Lower leg skin (tissue), 3 donors: ENCODE results near the gene KEAP1.

Source experiments
- POLR2A ChIP-seq, 2 donors: fragments of 450-650 bp; IDR thresholded peaks; one replicate each; pipeline ENCODE4 v1.6.1; 2016 to 2017; ENCODE audit warnings: antibody characterized with exemption in 2 of 2, mild to moderate bottlenecking in 1 of 2, moderate library complexity in 1 of 2
- TF ChIP-seq, protein P1 (sequence below), 3 donors: fragments of 450-650 bp; IDR thresholded peaks; one replicate each; pipeline ENCODE4 v1.5.1; 2016; ENCODE audit warnings: antibody characterized with exemption in 3 of 3, mild to moderate bottlenecking in 3 of 3, moderate library complexity in 2 of 3

DNA sequence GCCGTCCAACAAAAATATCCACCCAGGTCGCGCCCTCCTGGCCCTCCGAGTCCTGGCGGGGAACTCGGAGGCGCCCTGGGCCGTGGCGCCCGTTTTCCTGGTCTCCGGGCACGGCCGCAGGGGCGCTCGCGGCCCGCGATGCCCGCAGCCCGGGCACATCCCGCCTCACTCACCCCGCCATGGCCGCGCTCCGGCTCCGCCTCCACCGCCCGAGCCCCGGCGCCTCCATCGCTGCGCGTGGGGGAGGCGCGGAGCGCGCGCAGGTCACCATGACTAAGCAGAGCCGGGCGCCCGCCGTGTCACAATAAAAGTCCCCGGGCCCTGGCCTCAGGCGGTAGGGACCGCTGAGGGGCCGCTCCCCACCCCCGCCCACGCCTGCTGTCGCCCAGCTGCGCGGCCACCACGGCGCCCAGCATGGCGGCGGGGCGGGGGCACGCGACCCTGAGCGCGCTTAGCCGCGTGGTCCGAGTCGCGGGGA, 593 bp downstream of the KEAP1 start:
- TF ChIP-seq, protein P1, sequence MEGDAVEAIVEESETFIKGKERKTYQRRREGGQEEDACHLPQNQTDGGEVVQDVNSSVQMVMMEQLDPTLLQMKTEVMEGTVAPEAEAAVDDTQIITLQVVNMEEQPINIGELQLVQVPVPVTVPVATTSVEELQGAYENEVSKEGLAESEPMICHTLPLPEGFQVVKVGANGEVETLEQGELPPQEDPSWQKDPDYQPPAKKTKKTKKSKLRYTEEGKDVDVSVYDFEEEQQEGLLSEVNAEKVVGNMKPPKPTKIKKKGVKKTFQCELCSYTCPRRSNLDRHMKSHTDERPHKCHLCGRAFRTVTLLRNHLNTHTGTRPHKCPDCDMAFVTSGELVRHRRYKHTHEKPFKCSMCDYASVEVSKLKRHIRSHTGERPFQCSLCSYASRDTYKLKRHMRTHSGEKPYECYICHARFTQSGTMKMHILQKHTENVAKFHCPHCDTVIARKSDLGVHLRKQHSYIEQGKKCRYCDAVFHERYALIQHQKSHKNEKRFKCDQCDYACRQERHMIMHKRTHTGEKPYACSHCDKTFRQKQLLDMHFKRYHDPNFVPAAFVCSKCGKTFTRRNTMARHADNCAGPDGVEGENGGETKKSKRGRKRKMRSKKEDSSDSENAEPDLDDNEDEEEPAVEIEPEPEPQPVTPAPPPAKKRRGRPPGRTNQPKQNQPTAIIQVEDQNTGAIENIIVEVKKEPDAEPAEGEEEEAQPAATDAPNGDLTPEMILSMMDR (IDR thresholded peaks at IDR 0.05): no peak
- peak in 1 of 2 donors; percentile 48 for TF ChIP-seq POLR2A (IDR thresholded peaks at IDR 0.05)
